HK-2 (cell line): ENCODE results near the gene C9orf153.
"Not testable (repeated sequence)": the region's sequence is repeated elsewhere in the genome, so short reads cannot be mapped to it uniquely, and the experiment has no call there.

Experiments used
- DNase-seq: peaks from one replicate; pipeline ENCODE4 v3.0.0-alpha.2; 2018; ENCODE audit not compliant: unreplicated experiment

C9orf153 gene

DNA sequence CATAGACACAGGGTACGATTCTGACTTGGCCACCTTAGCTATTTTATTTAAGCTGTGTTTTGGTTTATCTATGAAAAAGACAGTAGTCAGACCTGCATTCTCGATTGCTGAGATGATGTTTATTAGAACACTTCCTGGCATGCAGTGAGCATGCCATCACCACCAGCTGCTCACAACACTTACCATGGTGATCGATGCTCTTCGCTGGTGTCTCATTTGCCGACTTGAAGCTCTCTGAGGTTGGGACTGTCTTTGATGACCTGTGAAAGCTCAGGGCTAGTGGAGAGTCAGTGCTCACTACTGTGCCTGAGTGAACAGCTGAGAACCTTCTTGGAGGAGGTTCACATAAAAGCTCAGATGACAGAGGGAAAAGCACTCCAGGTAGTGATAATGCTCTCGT is 4.4 kb upstream of the C9orf153 start:
- no peak for DNase-seq

DNA sequence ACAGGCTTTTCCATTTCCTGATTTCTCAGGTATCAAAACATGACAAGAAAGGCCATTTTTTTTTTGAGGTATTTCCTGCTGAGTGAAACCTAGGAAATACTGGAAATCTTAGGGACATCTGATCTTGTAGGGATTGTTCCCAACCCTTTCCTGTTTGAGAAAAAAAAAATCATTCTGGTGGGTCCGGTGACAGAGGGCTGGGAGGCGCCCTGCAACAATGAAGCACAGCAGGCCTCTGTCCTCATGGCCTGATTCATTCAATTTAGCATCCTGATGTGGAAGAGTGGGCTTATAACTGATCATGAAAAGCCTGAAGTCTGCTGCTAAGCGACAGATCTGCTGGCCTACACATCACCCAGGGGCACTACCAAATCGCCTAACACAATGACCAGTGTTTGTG is 3.0 kb upstream of the C9orf153 start:
- DNase-seq = no peak

DNA sequence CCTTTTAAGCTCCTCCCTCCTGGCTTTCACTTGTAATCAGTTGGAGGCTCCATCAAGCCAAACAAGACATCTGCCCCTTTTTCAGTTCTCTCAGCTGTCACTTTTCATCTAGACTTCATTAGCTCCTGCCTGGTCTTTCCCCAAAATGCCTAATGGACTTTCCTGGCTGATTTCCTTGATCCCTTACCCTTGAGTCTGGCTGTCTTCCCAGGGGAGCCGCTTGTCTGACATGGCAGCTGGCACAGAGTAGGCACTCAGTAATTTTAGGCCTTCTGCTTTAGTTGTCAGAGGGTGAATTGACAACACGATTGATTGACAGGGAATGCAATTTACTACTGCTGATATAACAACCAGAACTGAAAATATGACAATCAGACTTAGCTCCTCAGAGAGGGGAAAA is 2.1 kb downstream of the C9orf153 start:
- no peak for DNase-seq

DNA sequence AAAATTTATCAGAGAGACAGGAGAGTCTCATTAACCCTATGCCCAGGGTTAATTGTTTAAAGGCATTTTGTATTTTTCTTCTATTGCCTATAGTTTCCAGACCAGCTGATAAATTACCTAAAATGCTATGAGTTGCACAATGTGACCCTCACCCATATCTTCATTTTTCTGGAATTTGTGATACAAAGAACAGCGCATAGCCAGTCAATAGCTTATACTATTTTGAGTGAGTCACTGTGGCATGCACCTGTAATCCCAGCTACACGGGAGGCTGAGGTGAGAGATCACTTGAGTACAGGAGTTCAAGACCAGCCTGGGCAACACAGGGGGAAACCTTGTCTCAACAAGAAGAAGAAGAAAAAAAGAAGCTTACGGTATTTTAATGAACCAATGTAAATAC is 2.8 kb downstream of the C9orf153 start:
- no peak for DNase-seq

DNA sequence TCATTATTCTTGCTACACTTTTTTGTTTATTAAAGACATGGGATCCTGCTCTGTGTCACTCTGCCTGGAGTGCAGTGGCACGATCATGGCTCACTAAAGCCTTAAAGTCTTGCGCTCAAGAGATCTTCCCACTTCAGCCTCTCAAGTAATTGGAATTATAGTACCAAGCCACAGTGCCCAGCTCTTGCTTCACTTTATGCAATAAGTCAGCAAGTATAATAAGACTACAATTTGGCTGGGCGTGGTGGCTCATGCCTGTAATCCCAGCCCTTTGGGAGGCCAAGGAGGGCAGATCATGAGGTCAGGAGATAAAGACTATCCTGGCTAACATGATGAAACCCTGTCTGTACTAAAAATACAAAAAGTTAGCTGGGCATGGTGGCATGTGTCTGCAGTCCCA is 5.9 kb downstream of the C9orf153 start:
- no peak for DNase-seq

DNA sequence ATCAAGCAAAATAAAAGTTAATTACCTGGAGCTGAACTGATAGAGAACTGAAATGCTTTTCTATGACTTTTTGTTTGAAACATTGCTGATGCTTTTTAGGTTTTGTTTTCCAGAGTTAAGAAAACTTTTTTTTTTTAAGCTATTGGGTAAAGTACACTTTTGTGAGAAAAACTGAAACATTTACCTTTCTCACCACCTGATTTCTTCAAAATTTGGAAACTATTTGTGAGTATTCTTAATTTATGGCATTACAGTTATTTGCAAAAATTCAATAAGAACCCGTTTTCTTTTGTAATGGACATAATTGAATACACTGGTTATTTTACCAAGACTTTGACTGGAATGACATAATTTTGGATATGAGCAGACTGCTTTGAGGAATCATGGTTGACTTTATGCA is 6.6 kb downstream of the C9orf153 start:
- DNase-seq = no peak

DNA sequence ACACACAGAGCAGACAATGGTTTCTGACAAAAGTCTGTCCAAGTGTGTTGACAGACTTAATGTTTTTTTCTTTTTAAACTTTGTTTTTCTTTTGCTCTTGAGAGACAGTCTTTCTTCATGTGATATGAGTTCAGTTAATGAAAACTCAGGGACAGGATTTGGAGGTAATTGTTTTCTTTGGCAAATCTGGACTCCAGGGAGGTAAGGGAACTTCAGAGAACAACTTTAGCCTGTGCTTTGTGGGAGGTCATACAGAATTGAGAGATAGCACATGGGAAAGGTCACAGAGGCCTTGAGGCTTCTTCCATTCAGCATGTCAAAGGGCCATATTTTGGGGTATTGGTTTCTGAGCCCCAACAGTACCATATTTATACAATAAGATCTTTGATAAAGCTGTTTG is 9.3 kb downstream of the C9orf153 start:
- no peak for DNase-seq

DNA sequence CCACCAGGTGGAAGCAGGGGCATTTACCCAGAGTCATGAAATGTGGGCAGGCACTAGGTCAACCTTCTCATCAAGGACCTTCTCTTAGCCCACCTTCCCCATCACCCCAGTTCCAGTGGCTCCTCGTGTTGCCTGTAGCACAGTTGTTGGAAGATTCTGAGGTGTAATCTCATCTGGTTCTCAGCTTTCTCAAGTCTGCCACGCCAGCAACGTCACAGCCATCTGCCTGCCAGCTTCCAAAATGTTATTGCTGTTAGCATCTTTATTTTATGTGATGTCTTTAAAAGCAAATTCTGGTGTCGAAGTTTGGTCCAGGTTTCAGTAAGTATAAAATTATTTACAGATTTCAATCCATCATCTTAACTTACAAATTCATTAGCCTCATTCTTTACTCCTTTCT is 10.7 kb downstream of the C9orf153 start:
- no peak for DNase-seq

DNA sequence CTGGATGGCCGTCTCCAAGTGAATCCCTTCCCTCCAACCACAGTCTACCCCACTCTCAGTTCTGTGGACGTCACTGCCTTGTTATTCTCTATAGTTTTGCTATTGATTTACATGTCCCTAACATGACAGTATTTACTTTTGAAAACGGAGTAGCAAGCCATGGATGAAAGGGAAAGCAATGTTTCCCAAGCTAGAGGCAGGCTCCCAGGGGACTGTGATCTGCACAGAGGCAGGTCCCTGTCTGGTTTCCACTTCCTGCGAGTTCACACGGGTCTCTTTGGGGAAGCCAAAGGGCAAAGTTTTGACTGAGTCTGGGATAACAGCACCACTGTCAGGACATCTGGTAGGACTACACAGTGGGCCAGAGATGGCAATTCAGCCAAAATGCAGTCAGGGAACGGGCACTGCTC is 12.7 kb downstream of the C9orf153 start:
- DNase-seq = no peak

DNA sequence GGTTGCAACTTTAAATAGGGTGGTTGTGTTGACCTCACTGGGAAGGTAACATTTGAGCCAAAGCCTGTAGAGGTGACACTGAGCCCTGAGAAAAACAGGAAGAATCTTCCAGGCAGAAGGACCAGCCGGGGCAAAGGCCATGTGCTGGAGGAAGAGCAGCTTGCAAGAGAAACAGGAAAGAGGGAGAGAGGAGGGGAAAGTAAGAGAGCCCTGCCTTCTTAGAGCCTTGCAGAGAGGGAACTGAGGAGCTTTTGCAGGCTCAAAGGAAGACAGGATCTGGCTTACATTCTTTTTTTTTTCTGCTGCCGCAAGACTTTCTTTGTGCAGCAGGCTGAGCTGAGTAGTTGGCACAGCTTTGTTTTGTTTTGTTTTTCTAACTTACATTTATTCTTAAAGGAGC is 17.4 kb downstream of the C9orf153 start:
- DNase-seq = no peak

DNA sequence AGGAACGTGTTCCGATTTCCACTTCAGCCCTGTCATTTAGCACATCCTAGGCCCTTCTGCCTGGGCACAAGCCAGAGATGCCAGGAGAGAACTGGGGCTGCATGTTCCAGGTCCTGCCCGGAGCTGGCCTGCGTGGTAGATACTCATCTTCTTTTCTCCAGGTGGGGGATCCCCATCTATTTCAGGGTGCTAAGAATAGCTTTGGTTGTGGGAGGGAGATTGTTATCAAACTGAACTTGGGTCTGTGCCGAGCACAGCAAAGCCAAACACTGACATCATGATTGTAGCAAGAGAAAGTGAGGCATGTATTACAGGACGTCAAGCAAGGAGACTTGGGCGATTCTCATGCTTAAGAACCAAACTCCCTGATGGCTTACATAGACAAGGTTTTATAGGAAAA is 18.2 kb downstream of the C9orf153 start:
- DNase-seq = no peak

DNA sequence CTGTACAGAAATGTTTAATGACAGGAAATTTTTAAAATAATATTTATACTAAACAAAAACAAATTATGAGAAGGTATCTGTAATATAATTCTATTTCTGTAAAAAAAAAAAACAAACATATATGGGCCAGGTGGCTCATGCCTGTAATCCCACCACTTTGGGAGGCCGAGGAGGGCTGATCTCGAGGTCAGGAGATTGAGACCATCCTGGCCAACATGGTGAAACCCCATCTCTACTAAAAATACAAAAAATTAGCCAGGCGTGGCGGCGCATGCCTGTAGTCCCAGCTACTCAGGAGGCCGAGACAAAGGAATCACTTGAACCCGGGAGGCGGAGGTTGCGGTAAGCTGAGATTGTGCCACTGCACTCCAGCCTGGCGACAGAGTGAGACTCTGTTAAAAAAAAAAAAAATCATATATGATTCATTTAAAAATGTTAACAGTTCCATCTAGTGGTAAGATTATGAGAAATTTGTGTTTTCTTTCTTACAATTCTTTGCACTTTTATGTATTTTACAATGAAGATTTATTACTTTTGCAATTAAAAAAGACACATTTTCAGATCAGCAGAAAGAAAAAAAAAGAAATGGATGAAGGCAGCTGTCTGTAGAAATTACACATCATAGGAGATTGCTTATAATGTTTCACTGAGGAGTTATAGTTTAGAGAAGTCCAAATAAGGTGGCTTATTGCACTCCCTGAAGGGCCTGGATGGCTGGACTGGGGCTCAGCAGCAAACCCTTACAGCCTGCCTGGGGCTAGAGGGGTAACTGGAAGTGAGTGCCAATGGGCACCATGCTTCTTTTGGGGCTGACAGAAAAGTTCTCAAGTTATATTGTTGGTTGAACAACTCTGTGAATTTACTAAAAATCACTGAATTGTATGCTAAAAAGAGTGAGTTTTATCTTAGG is 20.3 kb downstream of the C9orf153 start:
- DNase-seq = no peak

DNA sequence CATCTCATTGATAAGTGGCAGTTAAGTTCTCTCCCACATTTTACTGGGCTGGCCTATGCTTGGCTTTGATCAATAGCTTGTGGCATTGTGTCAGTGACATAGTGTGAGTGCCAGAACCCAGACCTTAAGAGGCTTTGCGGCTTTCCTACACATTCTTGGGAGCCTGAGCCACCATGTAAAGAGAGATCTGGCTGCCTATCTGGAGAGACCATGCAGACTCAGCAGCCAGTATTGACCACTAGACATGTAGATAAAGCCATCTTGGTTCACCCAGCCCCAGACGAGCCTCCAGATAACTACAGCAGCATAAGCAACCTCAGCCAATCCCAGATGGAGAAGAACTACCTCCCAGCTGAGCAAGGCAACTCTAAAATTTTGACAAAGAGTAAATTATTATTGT is 28.6 kb downstream of the C9orf153 start:
- no peak for DNase-seq

DNA sequence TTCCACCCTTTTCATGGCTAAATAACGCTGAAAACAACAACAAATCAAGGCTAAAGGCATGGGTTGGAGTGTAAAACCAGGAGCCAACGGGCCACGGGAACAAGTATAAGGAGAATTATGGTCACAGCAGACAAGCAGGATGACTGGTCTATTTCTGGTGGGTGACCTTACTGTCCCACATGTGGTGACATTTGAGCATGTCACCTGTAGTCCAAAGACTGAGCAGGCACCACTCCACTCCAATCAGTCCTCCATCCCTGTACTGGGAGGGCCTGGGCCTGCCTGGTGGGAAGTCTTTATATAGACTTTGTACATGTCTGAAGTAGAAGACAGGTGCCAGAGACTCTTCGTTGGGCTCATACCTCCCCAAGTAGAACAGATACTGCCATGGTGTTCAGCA is 36.8 kb downstream of the C9orf153 start:
- DNase-seq = no peak

DNA sequence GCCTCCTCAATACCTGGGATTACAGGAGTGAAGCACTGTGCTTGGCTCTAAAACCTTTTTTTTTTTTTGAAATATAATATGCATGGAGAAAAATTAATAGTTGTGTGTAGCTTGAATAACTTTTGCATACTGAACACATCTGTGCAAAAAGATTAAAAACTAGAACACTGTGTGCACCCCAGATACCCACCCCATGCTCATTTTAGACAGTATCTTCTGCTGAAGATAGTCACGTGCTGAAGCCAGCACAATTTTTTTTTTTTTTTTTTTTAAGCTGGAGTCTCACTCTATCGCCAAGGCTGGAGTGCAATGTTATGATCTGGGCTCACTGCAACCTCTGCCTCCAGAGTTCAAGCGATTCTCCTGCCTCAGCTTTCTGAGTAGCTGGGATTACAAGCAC is 39.9 kb downstream of the C9orf153 start:
- DNase-seq = no peak

DNA sequence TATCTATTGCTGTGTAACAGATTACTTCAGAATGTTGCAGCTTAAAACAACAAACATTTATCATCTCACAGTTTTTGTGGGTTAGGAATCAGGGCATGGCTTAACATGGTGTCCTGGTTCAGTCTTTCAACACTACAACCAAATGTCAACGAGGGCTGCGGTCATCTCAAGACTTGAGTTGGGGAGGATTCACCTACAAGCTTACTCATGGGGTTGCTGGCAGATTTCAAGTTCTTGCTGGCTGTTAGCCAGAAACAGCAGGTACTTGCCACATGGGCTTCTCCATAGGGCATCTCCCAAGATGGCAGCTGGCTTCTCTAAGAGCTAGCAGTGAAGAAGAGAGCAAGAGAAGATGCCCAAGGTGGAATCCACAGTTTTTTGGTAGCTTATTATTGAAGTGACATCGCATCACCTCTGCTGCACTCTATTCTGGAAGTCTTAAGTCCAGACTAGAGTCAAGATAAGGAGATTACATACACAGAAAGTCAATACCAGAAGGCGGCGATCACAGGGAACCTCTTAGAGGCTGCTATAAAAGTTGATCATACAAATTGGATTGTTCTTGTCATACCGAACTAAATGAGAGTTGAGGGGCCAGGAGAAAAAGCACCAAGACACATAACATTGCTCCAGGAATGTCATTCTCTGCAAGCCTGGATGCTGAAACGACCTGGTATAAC is 42.2 kb downstream of the C9orf153 start:
- DNase-seq = no peak

DNA sequence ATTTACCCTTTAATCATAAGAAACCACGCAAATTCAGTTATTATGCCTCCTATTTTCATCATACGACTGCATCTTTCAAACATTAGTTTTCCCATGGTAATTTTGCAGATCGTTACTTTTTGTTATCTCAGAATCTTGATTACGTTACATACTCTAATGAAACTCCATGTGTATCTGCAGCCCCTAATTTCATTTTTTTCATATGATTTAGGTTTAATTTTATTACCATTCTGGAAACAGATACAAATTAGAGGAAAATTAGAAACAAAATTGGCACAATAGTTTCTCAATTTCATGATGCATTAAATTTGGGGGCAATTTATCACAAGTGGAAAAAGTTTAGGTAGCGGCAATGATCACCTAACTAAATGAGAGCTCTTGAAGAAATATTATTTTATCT is 52.3 kb downstream of the C9orf153 start:
- no peak for DNase-seq

DNA sequence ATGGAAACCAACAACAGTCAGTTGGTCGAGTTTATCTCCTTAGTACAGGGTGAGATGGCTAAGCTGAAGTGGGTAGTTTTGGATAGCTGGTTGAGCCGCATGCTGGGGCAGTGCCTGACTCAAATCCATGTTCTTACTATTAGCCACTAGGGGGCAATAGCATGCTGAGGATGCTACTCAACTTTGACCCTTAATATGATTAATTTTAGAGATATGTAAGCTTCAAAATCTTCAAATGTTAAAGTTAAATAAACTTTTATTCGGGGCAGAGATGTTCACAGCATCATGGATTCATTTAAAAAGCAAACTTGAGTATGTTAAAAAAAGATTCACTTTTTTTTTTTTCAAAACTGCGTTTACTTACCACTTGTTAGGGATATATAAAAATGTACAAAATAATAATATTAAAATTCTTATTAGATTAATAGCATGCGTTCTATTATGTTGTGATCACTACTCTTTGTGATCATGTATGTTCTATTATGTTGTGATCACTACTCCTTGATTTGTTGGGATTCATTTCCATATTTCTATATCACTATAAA is 57.0 kb downstream of the C9orf153 start:
- DNase-seq = peak; percentile 8

DNA sequence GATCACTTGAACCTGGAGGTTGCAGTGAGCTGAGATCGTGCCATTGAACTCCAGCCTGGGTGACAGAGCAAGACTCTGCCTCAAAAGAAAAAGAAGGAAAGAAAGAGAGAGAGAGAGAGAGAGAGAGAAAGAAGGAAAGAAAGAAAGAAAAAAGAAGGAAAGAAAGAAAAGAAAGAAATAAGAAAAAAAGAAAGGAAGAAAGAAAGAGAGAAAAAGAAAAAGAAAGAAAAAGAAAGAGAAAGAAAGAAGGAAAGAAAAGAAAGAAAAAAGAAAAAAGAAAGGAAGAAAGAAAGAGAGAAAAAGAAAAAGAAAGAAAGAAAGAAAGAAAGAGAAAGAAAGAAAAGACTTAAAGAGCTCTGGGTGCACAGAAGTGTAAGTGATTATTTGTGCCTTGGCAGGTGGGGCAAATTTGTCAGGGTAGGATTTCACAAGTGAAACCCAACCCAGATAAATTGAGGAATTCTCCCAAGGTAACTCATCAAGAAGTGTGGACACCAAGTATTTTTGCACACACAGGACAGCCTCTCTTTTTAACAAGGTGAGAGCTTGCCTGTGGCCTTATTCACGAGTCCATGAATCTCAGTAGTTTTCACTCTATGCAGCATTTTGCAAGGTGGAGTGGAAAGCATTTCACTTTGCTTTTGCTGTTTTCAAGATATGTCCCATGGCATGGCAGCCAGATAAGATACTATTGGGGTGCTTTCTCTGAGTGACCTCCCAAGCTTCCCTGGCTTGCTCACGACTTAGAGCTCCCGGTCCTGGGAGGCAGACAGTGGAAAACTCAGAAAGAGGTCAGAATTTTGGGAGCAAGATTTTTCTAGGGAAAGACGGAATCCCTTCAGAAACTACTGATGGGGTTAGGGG is 57.8 kb downstream of the C9orf153 start:
- no peak for DNase-seq

DNA sequence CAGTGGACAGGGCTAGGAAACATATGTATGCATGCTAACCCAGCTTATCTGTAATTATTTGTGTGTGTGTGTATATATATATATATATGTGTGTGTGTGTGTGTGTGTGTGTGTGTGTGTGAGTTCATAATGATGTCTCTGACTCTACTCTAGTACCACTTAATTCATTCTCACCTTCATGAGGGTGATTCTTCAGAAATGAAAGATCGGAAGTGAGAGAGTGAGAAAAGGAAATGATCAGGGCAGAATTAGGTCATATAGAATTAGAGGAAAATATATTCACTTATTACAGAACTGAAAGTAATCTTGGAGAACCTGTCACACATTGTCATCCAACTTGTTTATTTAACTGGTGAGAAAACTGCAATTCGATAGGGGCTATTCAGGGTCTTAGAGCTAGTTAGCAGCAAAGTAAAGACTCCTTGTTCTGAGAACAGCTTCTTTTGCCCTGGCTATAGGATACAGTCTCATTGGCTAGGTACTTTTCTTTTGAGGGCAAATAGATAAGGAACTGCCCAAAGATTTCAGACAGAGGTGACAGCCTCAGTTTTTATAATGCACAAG is 58.8 kb downstream of the C9orf153 start:
- DNase-seq = no peak

DNA sequence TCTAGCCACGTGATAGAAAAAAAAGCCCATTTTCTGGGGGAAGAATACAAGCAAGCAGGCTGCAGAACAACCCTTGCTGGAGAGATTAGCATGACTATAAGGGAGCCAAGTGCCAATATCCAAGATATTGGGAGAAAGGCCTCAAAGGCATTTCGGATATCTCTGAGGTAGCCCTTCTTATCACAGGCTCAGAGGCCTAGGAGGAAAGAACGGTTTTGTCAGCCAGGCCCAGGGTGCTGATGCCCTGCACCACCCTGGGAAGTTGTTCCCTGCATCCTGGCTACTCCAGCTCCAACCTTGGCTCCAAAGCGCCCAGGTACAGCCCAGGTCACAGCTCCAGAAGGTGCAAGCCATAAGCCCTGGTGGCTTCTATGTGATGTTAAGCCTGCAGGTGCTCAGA is 66.4 kb downstream of the C9orf153 start:
- DNase-seq = no peak

DNA sequence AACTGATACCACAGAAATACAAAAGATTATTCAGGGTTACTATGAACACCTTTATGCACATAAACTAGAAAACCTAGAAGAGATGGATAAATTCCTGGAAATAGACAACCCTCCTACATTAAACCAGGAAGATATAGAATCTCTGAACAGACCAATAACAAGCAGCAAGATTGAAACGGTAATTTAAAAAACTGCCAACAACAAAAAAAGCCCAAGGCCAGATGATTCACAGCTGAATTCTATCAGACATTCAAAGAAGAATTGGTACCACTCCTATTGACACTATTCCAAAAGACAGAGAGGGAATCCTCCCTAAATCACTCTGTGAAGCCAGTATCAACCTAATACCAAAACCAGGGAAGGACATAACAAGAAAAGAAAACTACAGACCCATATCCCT is 68.8 kb downstream of the C9orf153 start:
- DNase-seq = not testable (repeated sequence)
